Heart right ventricle (tissue), 16 donors: ENCODE measurements around the gene USP6NL. TPM values are rescaled to one million over a fixed set of nuclear protein-coding genes. Genes with fewer than 3 reads are reported as not detected.

Experiments
- ATAC-seq, 8 donors: fragments of 200-7000 bp; cut with Tn5 transposase; one replicate each; pipeline ENCODE4 v1.9.1; 2020; ENCODE audit warnings: mild to moderate bottlenecking in 8 of 8, moderate library complexity in 8 of 8, moderate number of reproducible peaks in 1 of 8
- DNase-seq, 2 donors: peaks; one replicate each; pipeline ENCODE4 v3.0.0-alpha.2; 2020
- H3K27ac ChIP-seq, 10 donors: fragments of 200-600 bp; sonication (generic) in 2 of 10; one replicate each; pipeline versions ENCODE4 v1.5.0 to v1.8.0; 2020 to 2022; ENCODE audit warnings: mild to moderate bottlenecking in 3 of 10
- H3K27me3 ChIP-seq, 7 donors: fragments of 200-600 bp; one replicate each; pipeline ENCODE4 v1.8.0; 2021 to 2022; ENCODE audit warnings: mild to moderate bottlenecking in 2 of 7
- H3K36me3 ChIP-seq, 9 donors: fragments of 200-600 bp; sonication (generic) in 1 of 9; one replicate each; pipeline versions ENCODE4 v1.5.0 to v1.8.0; 2020 to 2022; ENCODE audit warnings: mild to moderate bottlenecking in 2 of 9
- H3K4me1 ChIP-seq, 9 donors: fragments of 200-600 bp; sonication (generic) in 1 of 9; one replicate each; pipeline versions ENCODE4 v1.5.0 to v1.8.0; 2020 to 2022; ENCODE audit warnings: mild to moderate bottlenecking in 4 of 9
- H3K4me3 ChIP-seq, 10 donors: fragments of 200-600 bp; sonication (generic) in 2 of 10; one replicate each; pipeline versions ENCODE4 v1.5.0 to v1.8.0; 2020 to 2022; ENCODE audit warnings: mild to moderate bottlenecking in 7 of 10, moderate library complexity in 2 of 10
- H3K9me3 ChIP-seq, 11 donors: fragments of 200-600 bp in 10 of 11; sonication (generic) in 2 of 11; one replicate each; pipeline versions ENCODE4 v1.5.0 to v1.8.0; 2013 to 2022; ENCODE audit warnings: mild to moderate bottlenecking in 2 of 11, control low read depth in 1 of 11, moderate library complexity in 1 of 11
- WGBS, 2 donors: extraction: QIAGEN DNeasy Blood & Tissue Kit; methylation state at CpG; one replicate each; pipeline ENCODE4 v1.1.7; 2013; ENCODE audit warnings: inconsistent platforms in 1 of 2; 5-methylcytosine and 5-hydroxymethylcytosine counted together
- intact Hi-C, 10 donors: fragments of 100-400 bp; cut with DNase I; formaldehyde crosslinking; loops; one replicate each; pipeline versions ENCODE4 v1.11.1 to v1.14.2; 2022
- polyA plus RNA-seq, 2 donors: library from polyadenylated mRNA; stranded (reverse); fragments of 200-250 nt; gene quantifications; one replicate each; pipeline ENCODE4 v1.2.3, GENCODE V29; 2013
- total RNA-seq, 10 donors: library from RNA; stranded (reverse); fragmentation: NEBNext Ultra II Directional in 3 of 10; extraction: Animal tissue kit (Norgen Biotek cat#: 25700) in 3 of 10; gene quantifications; one replicate each; pipeline versions ENCODE4 v1.2.1 to v1.2.4, GENCODE V29; 2021 to 2023
- TF ChIP-seq, protein P1 (sequence below), 9 donors: fragments of 200-600 bp; sonication (generic) in 2 of 9; IDR thresholded peaks; one replicate each; pipeline versions ENCODE4 v1.5.0 to v1.8.0; 2021 to 2022; ENCODE audit warnings: antibody characterized with exemption in 9 of 9, mild to moderate bottlenecking in 5 of 9, moderate library complexity in 1 of 9
- donor health status: Arrhythmogenic right ventricular cardiomyopathy.
- donor health status: ischemic (EF 13 %, LVEDD 7.1; RV severe dilation, severe dysfunction).
- donor health status: healthy with polysubstance abuse.
- donor health status: DM: no; HTN: yes; CAD: no.
- donor health status: DM: no; HTN: no; CAD: no.
- donor health status: ischemic (EF 25% LVEDD 6.9; RV normal size, moderate dysfunction).
- donor health status: ischemic (EF 25% LVEDD 5.7; RV mildly dilated, moderate dysfunction).
- donor health status: healthy.
- donor health status: DM: yes; HTN: yes; CAD: no.
- donor health status: Ischemic cardiomyopathy.
- donor health status: ischemic (EF 35%, LVEDD 5.7; RV mildly dilated, moderate dysfunction).
- donor health status: nonischemic (EF 11% LVEDD 7.7; RV severe dilation, severe dysfunction).
- donor health status: DM: yes; HTN: yes; CAD: no.
- donor health status: PGD.
- donor health status: ischemic (EF 29% LVEDD 5.4; RV normal size, mild dysfunction).
- donor health status: nonischemic (EF 23%, LVEDD 6.1; RV moderate dilation, normal function).

The USP6NL gene
- total and polyA plus RNA-seq, 12 donors: 1.8 to 11.1 (median 8.2) TPM

DNA sequence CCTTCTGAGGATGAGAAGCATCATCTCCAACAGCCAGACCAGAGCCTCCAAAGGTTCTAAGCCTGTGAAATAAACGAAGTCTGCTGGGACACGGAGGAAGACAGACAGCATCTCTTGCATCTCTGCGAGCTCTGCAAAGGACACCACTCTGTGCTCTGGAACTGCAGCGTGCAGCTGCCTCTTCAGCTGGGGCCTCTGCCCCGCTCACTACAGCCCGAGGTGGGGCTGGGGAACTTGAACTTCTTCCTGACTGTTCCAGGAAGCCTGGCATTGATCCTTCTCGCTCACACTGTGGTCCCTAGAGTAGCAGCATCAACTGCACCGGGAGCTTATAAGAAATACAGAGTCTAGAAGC is 163.3 kb downstream of the USP6NL start:
- no peak for ATAC-seq
- Histone ChIP-seq H3K4me3 (no peak overlapping the region), H3K36me3 (no peaks in the 10 kb centered on the region), H3K27me3 (peaks cover 0 to 45% (median 21%) of the 10 kb centered on the region in 7 donors), H3K4me1 (no peaks in the 10 kb centered on the region), H3K27ac (no peak overlapping the region), H3K9me3 (no peaks in the 10 kb centered on the region)
- intact Hi-C loops: no loop called here
- TF ChIP-seq, protein P1, sequence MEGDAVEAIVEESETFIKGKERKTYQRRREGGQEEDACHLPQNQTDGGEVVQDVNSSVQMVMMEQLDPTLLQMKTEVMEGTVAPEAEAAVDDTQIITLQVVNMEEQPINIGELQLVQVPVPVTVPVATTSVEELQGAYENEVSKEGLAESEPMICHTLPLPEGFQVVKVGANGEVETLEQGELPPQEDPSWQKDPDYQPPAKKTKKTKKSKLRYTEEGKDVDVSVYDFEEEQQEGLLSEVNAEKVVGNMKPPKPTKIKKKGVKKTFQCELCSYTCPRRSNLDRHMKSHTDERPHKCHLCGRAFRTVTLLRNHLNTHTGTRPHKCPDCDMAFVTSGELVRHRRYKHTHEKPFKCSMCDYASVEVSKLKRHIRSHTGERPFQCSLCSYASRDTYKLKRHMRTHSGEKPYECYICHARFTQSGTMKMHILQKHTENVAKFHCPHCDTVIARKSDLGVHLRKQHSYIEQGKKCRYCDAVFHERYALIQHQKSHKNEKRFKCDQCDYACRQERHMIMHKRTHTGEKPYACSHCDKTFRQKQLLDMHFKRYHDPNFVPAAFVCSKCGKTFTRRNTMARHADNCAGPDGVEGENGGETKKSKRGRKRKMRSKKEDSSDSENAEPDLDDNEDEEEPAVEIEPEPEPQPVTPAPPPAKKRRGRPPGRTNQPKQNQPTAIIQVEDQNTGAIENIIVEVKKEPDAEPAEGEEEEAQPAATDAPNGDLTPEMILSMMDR (IDR thresholded peaks at IDR 0.05): no peak
- 58 to 65% methylated on average over 8 of the region's 8 CpGs for WGBS, 2 donors
- no peak for DNase-seq

DNA sequence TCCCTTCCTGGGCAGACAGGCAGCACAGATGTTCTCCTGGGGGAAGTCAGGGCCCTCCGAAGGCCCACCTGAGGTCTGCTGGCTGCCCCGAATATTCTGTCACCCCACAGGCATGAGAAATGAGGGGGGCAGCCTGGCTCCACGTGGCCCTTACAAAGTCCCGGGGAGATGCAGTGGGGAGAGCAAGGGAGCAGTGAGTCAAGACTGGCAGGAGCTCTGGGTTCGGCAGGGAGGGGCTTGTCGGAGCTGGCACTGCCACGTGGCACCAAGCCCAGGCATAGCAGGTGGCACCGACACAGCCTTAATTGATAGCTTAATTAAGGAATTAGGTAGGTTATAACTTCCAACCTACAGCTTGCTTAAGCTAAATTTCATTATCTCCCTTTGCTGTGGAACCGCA is 163.9 kb downstream of the USP6NL start:
- intact Hi-C loops: no loop called here
- WGBS, 2 donors: 63 to 79% methylated on average over 9 of the region's 9 CpGs
- DNase-seq: no peak

GRCh38 chr10:11446864-11447263 is 164.6 kb downstream of the USP6NL start:
- no peaks in the 10 kb centered on the region for H3K9me3 ChIP-seq
- H3K27ac ChIP-seq: no peak overlapping the region
- intact Hi-C loops: no loop called here
- no peak for DNase-seq
- WGBS, 2 donors: 92 to 94% methylated on average over 4 of the region's 4 CpGs
- no peaks in the 10 kb centered on the region for H3K4me1 ChIP-seq
- ATAC-seq: peak in 1 of 8 donors; percentile 34
- TF ChIP-seq, protein P1 (IDR thresholded peaks at IDR 0.05): no peak
- peaks cover 0 to 45% (median 21%) of the 10 kb centered on the region in 7 donors for H3K27me3 ChIP-seq
- H3K36me3 ChIP-seq: no peaks in the 10 kb centered on the region
- H3K4me3 ChIP-seq: no peak overlapping the region

More for the DNA sequence above, 163.9 kb downstream of the USP6NL start:
- Histone ChIP-seq H3K27ac (no peak overlapping the region), H3K9me3 (no peaks in the 10 kb centered on the region), H3K4me3 (no peak overlapping the region), H3K36me3 (no peaks in the 10 kb centered on the region), H3K4me1 (no peaks in the 10 kb centered on the region), H3K27me3 (peaks cover 0 to 45% (median 21%) of the 10 kb centered on the region in 7 donors)
- peak in 1 of 8 donors; percentile 44 for ATAC-seq
- TF ChIP-seq, protein P1 (IDR thresholded peaks at IDR 0.05): no peak

GRCh38 chr10:11446133-11446532 is 165.3 kb downstream of the USP6NL start:
- 79 to 89% methylated on average over 5 of the region's 5 CpGs for WGBS, 2 donors
- H3K4me3 ChIP-seq: no peak overlapping the region
- ATAC-seq (no peak), DNase-seq (no peak)
- no peaks in the 10 kb centered on the region for H3K36me3 ChIP-seq
- H3K4me1 ChIP-seq: no peaks in the 10 kb centered on the region
- intact Hi-C loops: no loop called here
- peaks cover 0 to 45% (median 20%) of the 10 kb centered on the region in 7 donors for H3K27me3 ChIP-seq
- no peaks in the 10 kb centered on the region for H3K9me3 ChIP-seq
- TF ChIP-seq, protein P1 (IDR thresholded peaks at IDR 0.05): no peak
- H3K27ac ChIP-seq: no peak overlapping the region
